Suprapubic skin (tissue), 4 donors: Measurements from ENCODE around the gene ADAMTS16.

Experiments used
- CTCF ChIP-seq, 2 donors: fragments of 200-600 bp in 1 of 2; fragments of 450-650 bp in 1 of 2; sonication (generic) in 1 of 2; IDR thresholded peaks; one replicate each; pipeline ENCODE4 v1.5.1; 2016 to 2019; ENCODE audit warnings: antibody characterized with exemption in 2 of 2, mild to moderate bottlenecking in 1 of 2, moderate library complexity in 1 of 2
- POLR2A ChIP-seq, 2 donors: fragments of 450-650 bp; IDR thresholded peaks; one replicate each; pipeline ENCODE4 v1.6.1; 2017; ENCODE audit warnings: antibody characterized with exemption in 2 of 2, mild to moderate bottlenecking in 2 of 2, moderate library complexity in 2 of 2
- POLR2AphosphoS5 ChIP-seq, 3 donors: sonication (generic); formaldehyde crosslinking; IDR thresholded peaks; one replicate each; pipeline ENCODE4 v1.6.1; 2017; ENCODE audit warnings: antibody characterized with exemption in 3 of 3

DNA sequence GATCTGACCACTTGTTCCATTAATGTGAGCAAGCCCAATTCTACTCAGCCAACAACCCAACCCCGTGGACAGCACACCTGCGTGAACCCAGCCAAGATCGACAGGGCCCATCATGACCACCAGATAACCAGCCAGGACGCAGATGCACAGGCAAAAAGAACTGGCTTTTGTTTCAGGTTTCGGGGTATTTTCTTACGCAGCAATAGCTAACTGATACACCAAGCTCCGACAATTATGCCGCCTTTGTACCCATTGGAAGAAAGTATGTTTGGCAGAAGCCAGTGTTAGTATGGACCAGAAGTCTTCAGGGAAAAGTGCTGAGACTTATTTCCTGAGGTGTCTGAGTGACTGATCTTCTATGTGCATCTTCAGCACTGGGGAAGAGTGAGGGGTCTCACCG, 6.0 kb upstream of the ADAMTS16 start:
- TF ChIP-seq CTCF (IDR thresholded peaks at IDR 0.05) (no peak), POLR2AphosphoS5 (IDR thresholded peaks at IDR 0.05) (no peak), POLR2A (IDR thresholded peaks at IDR 0.05) (no peak)
